GM12801 (cell line): ENCODE data around the gene PRM1.

ENCODE experiments used
- TF ChIP-seq, protein P1 (sequence below): IDR thresholded peaks from one replicate; pipeline ENCODE4 v1.5.1; 2011; ENCODE audit warnings: control low read depth; ENCODE audit not compliant: insufficient read length; ENCODE audit errors: extremely low read depth

Gene PRM1

DNA sequence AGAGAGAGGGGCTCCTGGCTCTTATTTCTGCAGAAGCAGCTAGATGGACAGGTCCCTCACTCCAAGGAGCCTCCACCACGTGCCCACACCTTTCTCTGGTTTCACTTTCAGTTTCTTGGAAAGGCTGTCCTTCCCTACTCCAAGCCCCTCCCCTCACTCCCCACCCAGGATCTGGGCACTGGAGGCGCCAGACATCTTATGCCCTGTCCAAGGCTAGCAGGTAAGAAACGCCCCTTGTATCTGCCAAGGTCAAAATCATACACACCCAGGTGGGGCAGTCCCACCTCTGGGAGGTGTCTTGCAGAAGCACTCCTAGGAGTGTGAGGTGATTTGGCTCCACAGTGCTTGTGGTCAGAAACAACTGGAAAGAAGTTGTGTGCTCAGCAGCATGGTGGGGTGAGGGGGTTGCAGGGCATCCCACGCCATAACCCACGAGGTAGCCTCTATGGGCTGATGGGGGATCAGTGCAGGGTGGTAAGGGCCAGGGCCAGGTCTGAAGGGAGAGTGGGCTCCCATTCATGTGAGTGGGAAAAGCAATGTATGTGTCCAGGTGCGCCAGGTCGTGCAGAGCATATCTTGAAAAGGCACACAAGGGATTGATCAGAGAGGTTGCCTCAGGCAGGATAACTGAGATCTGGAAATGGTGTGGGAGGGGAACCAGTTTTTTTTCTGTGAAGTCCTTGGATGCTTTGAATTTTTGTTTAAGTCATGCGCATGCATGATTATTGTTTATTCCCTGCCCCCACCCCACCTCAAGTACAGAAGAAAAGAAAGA lies 31.8 kb upstream of the PRM1 start:
- TF ChIP-seq, protein P1, sequence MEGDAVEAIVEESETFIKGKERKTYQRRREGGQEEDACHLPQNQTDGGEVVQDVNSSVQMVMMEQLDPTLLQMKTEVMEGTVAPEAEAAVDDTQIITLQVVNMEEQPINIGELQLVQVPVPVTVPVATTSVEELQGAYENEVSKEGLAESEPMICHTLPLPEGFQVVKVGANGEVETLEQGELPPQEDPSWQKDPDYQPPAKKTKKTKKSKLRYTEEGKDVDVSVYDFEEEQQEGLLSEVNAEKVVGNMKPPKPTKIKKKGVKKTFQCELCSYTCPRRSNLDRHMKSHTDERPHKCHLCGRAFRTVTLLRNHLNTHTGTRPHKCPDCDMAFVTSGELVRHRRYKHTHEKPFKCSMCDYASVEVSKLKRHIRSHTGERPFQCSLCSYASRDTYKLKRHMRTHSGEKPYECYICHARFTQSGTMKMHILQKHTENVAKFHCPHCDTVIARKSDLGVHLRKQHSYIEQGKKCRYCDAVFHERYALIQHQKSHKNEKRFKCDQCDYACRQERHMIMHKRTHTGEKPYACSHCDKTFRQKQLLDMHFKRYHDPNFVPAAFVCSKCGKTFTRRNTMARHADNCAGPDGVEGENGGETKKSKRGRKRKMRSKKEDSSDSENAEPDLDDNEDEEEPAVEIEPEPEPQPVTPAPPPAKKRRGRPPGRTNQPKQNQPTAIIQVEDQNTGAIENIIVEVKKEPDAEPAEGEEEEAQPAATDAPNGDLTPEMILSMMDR, result no peak

DNA sequence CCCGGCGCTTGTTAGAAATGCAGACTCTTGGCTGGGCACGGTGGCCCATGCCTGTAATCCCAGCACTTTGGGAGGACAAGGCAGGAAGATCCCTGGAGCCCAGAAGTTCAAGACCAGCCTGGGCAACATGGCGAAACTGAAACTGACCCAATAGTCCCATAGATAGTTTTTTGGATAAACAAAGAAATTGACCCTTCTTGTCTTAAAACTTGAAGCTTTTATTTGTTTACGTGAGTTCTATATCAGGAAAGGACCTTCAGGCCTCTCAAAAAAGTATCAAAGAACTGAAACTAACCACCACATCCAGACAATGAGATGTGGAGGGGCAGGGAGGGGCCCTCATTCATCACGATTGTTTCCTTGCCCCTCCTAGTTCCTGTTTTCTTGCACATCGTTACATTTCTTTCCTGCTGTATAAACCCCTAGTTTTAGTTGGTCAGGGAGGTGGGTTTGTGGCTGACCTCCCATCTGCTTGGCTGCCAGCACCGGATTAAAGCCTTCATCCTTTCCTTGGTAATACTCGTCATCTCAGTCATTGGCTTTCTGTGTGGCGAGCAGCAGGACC lies 29.9 kb upstream of the PRM1 start:
- TF ChIP-seq, protein P1, result no peak

DNA sequence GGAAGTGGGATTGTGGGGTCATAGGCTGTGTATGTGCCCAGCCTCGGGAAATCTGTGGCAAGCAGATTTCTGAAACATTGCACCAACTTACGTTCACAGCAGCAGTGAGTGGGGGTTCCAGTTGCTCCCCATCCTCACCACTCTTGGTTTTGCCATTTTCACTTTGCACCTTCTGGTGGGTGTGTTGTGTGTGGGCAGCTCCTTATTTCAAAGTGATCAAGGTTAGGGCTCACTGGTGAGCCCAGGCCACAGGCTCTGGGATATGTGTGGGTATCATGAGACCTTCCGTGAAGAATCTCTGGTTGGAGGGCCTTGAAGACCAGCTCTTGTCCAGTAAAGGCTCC lies 29.5 kb upstream of the PRM1 start:
- TF ChIP-seq, protein P1, result no peak

DNA sequence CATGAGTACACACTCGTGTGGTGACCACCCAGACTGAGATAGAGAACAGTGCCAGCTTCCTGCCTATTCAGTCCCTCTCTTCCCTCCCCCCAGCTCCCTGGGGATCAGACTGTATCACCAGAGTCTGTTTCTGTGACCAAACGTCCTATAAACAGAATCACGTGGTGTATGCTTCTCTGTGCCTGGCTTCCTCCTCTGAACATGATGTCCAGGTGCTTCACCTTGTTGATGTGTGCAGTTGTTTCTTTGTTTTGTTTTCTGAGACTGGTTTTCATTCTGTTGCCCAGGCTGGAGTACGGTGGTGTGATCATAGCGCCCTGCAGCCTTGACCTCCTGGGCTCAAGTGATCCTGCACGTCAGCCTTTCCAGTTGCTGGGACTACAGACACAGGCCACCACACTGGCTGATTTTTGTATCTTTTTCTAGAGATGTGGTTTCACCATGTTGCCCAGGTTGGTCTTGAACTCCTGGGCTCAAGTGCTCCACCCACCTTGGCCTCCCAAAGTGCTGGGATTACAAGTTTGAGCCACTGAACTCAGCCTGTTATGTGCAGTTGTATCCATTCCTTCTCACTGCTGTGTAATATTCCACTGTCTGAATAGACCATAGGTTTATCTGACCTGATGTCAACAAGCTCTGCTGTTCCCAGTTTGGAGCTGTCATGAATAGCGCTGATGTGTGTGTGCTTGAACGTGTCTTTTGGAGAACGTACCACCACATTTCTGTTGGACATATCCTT lies 28.9 kb upstream of the PRM1 start:
- TF ChIP-seq, protein P1, result no peak

DNA sequence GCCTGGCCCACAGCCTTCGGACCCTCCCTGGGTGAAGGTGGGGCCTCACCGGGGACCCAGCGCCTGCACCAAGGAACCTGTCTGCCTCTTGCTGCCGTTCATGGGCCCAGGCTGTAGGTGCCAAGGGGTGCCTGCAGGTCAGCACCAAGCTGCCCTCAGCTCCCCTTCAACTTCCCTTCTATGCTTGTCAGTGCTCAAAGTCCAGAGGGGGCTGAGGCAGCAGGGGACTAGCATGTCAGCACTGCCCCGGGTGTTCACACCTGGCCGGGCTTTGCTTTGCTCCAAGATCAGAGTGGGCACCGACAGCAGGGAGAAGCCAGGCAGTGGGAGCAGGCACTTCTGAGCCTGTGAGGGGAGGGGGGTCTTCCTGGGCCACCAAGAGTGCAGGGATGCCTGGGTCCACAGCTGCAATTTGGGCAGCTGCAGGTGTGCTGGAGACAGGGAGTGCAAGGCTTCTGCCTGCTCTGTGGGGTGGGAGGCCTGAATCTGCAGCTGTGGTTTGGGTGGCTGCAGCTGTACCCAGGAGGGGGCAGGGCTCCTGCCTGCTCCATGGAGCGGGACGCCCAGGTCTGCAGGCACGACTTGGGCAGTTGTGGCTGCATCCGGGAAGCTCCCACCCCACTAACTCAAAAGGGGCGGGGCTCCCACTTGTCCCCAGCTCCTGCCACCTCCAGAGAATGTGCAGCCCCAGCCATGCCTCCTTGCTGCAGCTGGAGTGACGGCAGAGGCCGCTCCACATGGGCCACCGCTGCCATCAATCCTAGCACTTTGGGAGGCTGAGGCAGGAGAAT lies 27.6 kb upstream of the PRM1 start:
- TF ChIP-seq, protein P1, result no peak

DNA sequence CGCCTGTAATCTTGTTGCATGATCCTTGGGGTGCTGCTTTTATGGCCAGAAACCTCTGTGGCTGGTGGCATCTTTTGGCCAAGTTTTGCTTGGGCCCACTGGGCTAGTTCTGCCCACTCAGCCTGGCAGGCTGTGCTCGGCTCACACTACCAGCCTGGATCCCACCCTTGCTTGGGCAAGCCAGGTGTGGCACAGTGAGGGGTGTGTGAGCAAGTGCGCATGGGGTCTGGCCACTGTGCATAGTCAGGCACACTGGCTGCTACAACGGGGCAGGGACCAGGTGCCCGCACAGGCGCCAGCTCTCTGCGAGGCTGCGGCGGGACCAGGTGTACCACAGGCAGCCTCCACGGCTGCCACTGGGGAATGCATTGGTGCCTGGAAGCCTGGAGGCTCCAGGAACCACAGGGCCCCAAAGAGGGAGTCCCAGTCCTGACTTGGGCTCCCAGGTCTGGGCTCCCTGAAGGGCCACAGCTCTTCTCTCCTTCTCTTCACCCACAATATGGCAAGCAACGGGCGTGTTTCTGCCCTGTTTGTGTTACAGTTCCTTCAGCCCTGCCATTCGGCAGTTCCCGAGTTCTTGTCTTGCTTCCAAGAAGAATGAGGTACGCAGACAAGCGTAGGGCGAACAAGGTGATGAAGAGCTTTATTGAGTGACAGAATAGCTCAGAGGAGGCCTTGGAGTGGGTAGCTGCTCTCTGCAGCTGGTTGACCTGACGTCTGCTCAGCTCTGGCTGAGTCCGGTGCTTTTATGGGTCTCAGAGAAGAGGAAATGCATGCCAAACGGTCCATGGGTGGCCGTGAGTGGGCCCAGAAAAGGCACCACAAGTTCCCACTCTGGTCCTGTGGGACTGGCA lies 26.7 kb upstream of the PRM1 start:
- TF ChIP-seq, protein P1, result no peak
